Osteocyte (in vitro differentiated cells): ENCODE results near the gene SLIT1. TPM values are rescaled to one million over a fixed set of nuclear protein-coding genes. Genes with fewer than 3 reads are reported as not detected.

Source experiments
- DNase-seq: peaks from one replicate; pipeline ENCODE4 v3.0.0; 2021; ENCODE audit warnings: mixed read lengths; ENCODE audit not compliant: unreplicated experiment; ENCODE audit errors: extremely low spot score
- H3K27ac Mint-ChIP-seq: one replicate; pipeline ENCODE4 v1.8.0; 2021; ENCODE audit warnings: mild to moderate bottlenecking, mixed read lengths; ENCODE audit not compliant: unreplicated experiment
- H3K27me3 Mint-ChIP-seq: one replicate; pipeline ENCODE4 v1.8.0; 2021; ENCODE audit warnings: mixed read lengths; ENCODE audit not compliant: unreplicated experiment
- H3K36me3 Mint-ChIP-seq: one replicate; pipeline ENCODE4 v1.8.0; 2021; ENCODE audit warnings: mixed read lengths; ENCODE audit not compliant: unreplicated experiment
- H3K4me1 Mint-ChIP-seq: one replicate; pipeline ENCODE4 v1.8.0; 2021; ENCODE audit warnings: mixed read lengths; ENCODE audit not compliant: unreplicated experiment
- H3K4me3 Mint-ChIP-seq: one replicate; pipeline ENCODE4 v1.8.0; 2021; ENCODE audit warnings: mild to moderate bottlenecking, moderate library complexity, mixed read lengths; ENCODE audit not compliant: unreplicated experiment
- H3K9me3 Mint-ChIP-seq: one replicate; pipeline ENCODE4 v1.8.0; 2021; ENCODE audit warnings: mixed read lengths; ENCODE audit not compliant: unreplicated experiment
- total RNA-seq: library from RNA; stranded (reverse); gene quantifications from 2 replicates; pipeline ENCODE4 v1.2.1, GENCODE V29; 2021
- TF ChIP-seq, protein P1 (sequence below): fragments of 200-600 bp; sonication (generic); IDR thresholded peaks from 2 replicates; pipeline ENCODE4 v1.5.0; 2021; ENCODE audit warnings: antibody characterized with exemption, mild to moderate bottlenecking, moderate library complexity

The SLIT1 gene
- total RNA-seq, 1 donor from 2014 or later: not detected

DNA sequence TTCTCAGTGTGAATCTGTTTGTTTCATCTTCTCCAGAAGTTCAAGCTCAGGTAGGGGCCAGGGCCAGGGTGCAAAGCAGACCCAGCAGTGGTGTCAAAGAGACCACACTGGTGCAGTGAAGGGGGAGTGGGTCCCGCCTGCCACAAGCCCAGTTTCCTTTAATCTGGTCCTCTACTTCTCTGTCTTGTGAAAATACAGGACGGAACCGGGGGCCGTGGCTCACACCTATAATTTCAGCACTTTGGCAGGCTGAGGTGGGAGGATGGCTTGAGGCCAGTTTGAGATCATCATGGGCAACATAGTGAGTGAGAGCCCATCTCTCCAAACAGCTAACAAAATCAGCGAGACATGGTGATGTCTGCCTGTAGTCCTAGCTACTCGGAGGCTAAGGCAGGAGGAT lies 109.0 kb downstream of the SLIT1 start:
- H3K4me1 Mint-ChIP-seq: no peaks in the 10 kb centered on the region
- no peaks in the 10 kb centered on the region for H3K9me3 Mint-ChIP-seq
- TF ChIP-seq, protein P1, sequence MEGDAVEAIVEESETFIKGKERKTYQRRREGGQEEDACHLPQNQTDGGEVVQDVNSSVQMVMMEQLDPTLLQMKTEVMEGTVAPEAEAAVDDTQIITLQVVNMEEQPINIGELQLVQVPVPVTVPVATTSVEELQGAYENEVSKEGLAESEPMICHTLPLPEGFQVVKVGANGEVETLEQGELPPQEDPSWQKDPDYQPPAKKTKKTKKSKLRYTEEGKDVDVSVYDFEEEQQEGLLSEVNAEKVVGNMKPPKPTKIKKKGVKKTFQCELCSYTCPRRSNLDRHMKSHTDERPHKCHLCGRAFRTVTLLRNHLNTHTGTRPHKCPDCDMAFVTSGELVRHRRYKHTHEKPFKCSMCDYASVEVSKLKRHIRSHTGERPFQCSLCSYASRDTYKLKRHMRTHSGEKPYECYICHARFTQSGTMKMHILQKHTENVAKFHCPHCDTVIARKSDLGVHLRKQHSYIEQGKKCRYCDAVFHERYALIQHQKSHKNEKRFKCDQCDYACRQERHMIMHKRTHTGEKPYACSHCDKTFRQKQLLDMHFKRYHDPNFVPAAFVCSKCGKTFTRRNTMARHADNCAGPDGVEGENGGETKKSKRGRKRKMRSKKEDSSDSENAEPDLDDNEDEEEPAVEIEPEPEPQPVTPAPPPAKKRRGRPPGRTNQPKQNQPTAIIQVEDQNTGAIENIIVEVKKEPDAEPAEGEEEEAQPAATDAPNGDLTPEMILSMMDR: no peak
- H3K4me3 Mint-ChIP-seq: no peak overlapping the region
- H3K27me3 Mint-ChIP-seq: peaks cover 39% of the 10 kb centered on the region
- H3K27ac Mint-ChIP-seq: no peak overlapping the region
- no peak for DNase-seq
- no peaks in the 10 kb centered on the region for H3K36me3 Mint-ChIP-seq

DNA sequence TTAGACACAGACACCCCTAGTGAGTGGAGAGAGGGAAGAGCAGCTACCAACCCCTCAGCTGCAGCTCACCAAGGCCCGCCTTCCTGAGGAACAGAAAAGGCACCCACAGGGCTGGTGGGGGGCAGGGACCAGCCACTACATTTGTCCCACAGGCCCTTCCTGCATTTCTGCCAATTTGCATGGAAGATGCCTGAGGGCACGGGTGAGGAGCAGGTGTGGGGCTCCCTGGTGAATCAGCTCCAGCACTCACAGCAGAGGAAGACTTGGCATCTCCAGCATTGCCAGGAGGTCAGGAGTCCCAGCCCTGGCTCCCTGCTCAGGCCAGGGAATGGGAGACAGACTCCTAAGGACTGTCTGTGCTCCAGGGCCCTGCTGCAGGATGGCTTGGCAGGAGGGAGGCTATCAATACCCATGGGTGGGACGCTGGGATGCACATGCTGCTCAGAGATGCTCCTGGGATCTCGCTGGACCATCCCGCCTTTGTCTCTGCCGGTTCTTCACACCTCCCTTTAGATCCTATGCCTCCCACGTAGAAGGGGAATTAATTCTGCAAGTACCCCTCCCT lies 109.7 kb downstream of the SLIT1 start:
- H3K36me3 Mint-ChIP-seq: no peaks in the 10 kb centered on the region
- DNase-seq: no peak
- peaks cover 43% of the 10 kb centered on the region for H3K27me3 Mint-ChIP-seq
- no peaks in the 10 kb centered on the region for H3K4me1 Mint-ChIP-seq
- TF ChIP-seq, protein P1: no peak
- H3K4me3 Mint-ChIP-seq: no peak overlapping the region
- no peak overlapping the region for H3K27ac Mint-ChIP-seq
- no peaks in the 10 kb centered on the region for H3K9me3 Mint-ChIP-seq

DNA sequence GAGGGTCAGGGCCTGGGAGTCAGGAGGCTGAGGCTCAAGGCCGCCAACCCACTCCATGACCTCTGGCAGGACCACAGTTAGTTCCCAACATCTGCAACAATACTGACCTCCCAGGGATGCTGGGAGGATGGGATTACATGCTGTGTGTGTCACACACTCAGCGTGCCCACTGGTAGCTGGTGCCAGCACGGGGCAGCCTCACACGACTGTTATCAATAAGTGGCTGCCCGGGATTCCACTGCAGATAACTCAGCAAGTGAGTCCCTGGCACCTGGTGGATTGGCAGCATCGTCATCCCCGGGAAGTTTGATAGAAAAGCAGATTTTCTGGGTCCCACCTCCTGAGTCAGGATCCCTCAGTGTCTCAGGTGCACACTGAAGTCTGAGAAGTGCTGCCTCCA lies 110.3 kb downstream of the SLIT1 start:
- TF ChIP-seq, protein P1: no peak
- peaks cover 41% of the 10 kb centered on the region for H3K27me3 Mint-ChIP-seq
- H3K4me1 Mint-ChIP-seq: no peaks in the 10 kb centered on the region
- H3K4me3 Mint-ChIP-seq: no peak overlapping the region
- no peak for DNase-seq
- H3K9me3 Mint-ChIP-seq: no peaks in the 10 kb centered on the region
- H3K27ac Mint-ChIP-seq: no peak overlapping the region
- no peaks in the 10 kb centered on the region for H3K36me3 Mint-ChIP-seq

DNA sequence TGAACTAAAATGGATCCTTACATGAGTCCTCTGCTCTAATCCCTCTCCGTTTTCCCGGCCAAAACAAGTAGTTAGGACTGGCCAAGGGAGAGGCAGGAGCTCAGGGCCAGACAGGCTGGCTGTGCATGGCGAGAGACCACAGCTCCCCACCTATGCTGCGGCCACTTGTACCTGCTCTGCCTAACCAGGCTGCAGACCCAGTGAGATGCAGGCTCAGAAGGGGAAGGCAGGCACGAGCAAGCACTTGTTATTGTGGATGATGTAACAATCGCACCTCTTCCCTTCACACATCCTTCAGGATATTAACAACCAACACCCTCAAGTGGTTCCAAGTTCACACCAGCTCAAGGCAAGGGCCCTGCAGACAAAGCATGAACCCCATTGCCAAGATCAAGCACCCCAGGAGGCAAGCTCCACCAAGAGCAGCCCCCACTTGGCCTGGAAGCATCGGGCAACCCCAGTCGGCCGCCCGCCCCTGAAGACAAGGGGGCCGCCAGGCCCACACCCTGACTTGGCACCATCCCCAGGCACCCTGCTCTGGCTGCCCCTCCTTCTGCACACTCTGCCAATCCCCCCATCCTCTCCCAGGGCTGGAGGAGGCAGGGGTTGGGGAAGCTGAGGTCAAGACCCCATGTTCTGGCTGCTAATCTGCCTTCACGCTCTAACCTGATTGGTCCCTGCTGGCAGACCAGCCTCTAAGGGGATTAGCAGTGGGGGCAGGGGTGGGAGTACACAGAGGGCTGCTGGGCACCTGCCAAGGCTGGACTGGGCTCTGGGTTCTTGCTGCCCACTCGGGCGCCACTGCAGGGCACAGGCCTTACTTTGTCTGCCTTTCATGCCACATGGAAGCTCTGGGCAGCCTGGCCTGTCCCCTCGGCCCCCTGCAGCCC lies 111.3 kb downstream of the SLIT1 start:
- H3K4me3 Mint-ChIP-seq: no peak overlapping the region
- H3K27ac Mint-ChIP-seq: no peak overlapping the region
- H3K36me3 Mint-ChIP-seq: no peaks in the 10 kb centered on the region
- H3K4me1 Mint-ChIP-seq: no peaks in the 10 kb centered on the region
- H3K9me3 Mint-ChIP-seq: no peaks in the 10 kb centered on the region
- DNase-seq: no peak
- peaks cover 42% of the 10 kb centered on the region for H3K27me3 Mint-ChIP-seq
- TF ChIP-seq, protein P1: no peak

DNA sequence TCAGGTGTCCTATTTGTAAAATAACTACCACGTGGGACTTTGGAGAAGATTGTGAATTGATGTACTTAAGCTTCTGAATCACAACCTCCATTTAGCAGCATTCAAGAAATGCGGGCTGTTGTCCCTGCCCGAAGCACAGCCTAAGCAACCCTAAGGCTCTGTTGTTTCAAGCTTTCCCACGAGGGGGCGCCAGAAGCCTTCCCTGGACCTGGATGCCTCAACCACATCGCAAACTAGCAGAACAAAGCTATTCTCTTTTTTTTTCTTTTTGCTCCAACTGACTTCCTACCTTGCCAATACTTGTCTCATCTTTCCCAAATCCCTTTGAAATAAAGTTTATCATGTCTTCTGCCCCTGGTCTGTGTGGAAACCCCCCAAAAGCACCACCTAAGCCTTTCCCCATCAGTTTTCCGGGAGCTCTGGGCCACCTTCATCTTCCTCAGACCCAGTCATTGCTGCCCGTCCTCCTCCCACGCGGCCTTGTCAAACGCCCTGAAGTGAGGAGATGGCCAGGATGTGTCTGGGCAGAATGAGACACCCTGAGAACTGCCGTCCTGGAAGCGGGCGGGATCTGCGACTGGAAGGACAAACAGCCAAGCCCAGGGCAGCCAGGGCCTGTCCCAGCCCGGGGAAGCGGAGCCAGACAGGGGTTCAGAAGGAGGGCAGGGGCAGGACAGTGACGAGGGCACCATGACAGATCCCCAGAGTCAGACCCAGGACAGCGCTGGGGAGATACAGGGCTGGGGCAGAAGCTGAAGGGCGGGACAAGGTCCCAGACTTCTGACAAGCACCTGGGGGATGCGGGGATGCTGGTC lies 112.7 kb downstream of the SLIT1 start:
- H3K4me1 Mint-ChIP-seq: no peaks in the 10 kb centered on the region
- H3K27me3 Mint-ChIP-seq: peaks cover 41% of the 10 kb centered on the region
- H3K36me3 Mint-ChIP-seq: no peaks in the 10 kb centered on the region
- no peaks in the 10 kb centered on the region for H3K9me3 Mint-ChIP-seq
- TF ChIP-seq, protein P1: peak; percentile 91
- H3K4me3 Mint-ChIP-seq: no peak overlapping the region
- no peak overlapping the region for H3K27ac Mint-ChIP-seq
- peak; percentile 93 for DNase-seq
